GM12801 (cell line): ENCODE results near the gene CALML6.

ENCODE experiments used
- CTCF ChIP-seq: IDR thresholded peaks from one replicate; pipeline ENCODE4 v1.5.1; 2011; ENCODE audit warnings: control low read depth; ENCODE audit not compliant: insufficient read length; ENCODE audit errors: extremely low read depth

CALML6 gene

GRCh38 chr1:1910651-1911331 lies 4.3 kb upstream of the CALML6 start:
- TF ChIP-seq CTCF, result no peak

- no peak for TF ChIP-seq CTCF
These were observed 3.6 kb upstream of the CALML6 start for GRCh38 chr1:1911350-1912041.

- no peak for TF ChIP-seq CTCF
These were observed 724 bp upstream of the CALML6 start for GRCh38 chr1:1914101-1914970.

GRCh38 chr1:1915911-1916840 lies 1.1 kb downstream of the CALML6 start:
- TF ChIP-seq CTCF, result no peak

- no peak for TF ChIP-seq CTCF
These were observed 1.8 kb downstream of the CALML6 start for GRCh38 chr1:1916851-1917251.

GRCh38 chr1:1917304-1917976 lies 2.4 kb downstream of the CALML6 start:
- TF ChIP-seq CTCF, result no peak
